HEK293 (cell line): Measurements from ENCODE around the gene MXD4.
A peak's percentile ranks its signal among the peaks of the same experiment; 100 is the strongest.

Experiments
- CTCF ChIA-PET: fragments of 350-600 bp; formaldehyde crosslinking; extraction: SDS; loops from one replicate; lab custom pipeline; 2021; ENCODE audit warnings: antibody characterized with exemption; lab: Yijun Ruan, JAX
- POLR2A ChIA-PET: fragments of 300-600 bp; formaldehyde crosslinking; extraction: SDS; loops from one replicate; lab custom pipeline; 2020; ENCODE audit warnings: antibody characterized with exemption, inconsistent platforms; lab: Yijun Ruan, JAX
- H3K27ac ChIP-seq: fragments of 200-500 bp; sonication (Bioruptor generic); 2 replicates; pipeline ENCODE4 v1.5.1; 2014; ENCODE audit warnings: low read depth, low read length, control low read depth, inconsistent platforms; ENCODE audit errors: extremely low read depth
- H3K36me3 ChIP-seq, 2 experiments: fragments of 200-500 bp in 1 of 2; sonication (Bioruptor generic) in 1 of 2; 1 replicate in 1 of 2; 2 replicates in 1 of 2; pipeline ENCODE4 v1.5.1; 2014 to 2017; ENCODE audit warnings: inconsistent platforms in 2 of 2, low read length in 2 of 2; ENCODE audit not compliant: control insufficient read depth in 2 of 2, insufficient read depth in 1 of 2
- H3K4me1 ChIP-seq: fragments of 200-500 bp; sonication (Bioruptor generic); 2 replicates; pipeline ENCODE4 v1.5.1; 2014; ENCODE audit warnings: mild to moderate bottlenecking, low read length, inconsistent platforms; ENCODE audit not compliant: control insufficient read depth, insufficient read depth
- H3K4me3 ChIP-seq: 2 replicates; pipeline ENCODE4 v1.5.1; 2011; ENCODE audit warnings: low read depth, mild to moderate bottlenecking, control low read depth, low read length, moderate library complexity
- H3K9me3 ChIP-seq: fragments of 200-500 bp; sonication (Bioruptor generic); 2 replicates; pipeline ENCODE4 v1.5.1; 2014; ENCODE audit warnings: low read depth, low read length, inconsistent platforms; ENCODE audit not compliant: control insufficient read depth, insufficient read depth
- GLIS2 ChIP-seq: fragments of 450-650 bp; formaldehyde crosslinking; IDR thresholded peaks from 2 replicates; pipeline ENCODE4 v1.5.1; 2016; ENCODE audit warnings: missing biosample characterization, missing genetic modification characterization
- ZFP69B ChIP-seq: fragments of 450-650 bp; formaldehyde crosslinking; IDR thresholded peaks from 2 replicates; pipeline ENCODE4 v1.5.1; 2016; ENCODE audit warnings: missing biosample characterization, missing genetic modification characterization
- ZNF37A ChIP-seq: fragments of 450-650 bp; IDR thresholded peaks from 2 replicates; pipeline ENCODE4 v1.5.1; 2018; ENCODE audit warnings: missing biosample characterization, missing genetic modification characterization
- ZNF501 ChIP-seq: fragments of 450-650 bp; formaldehyde crosslinking; IDR thresholded peaks from 2 replicates; pipeline ENCODE4 v1.5.1; 2016; ENCODE audit warnings: missing biosample characterization, missing genetic modification characterization
- ZNF558 ChIP-seq: fragments of 450-650 bp; formaldehyde crosslinking; IDR thresholded peaks from 2 replicates; pipeline ENCODE4 v1.5.1; 2016; ENCODE audit warnings: missing biosample characterization, missing genetic modification characterization
- ZNF600 ChIP-seq: fragments of 450-650 bp; formaldehyde crosslinking; IDR thresholded peaks from 2 replicates; pipeline ENCODE4 v1.5.1; 2016; ENCODE audit warnings: missing biosample characterization, missing genetic modification characterization
- ZNF610 ChIP-seq: fragments of 450-650 bp; formaldehyde crosslinking; IDR thresholded peaks from 2 replicates; pipeline ENCODE4 v1.5.1; 2016; ENCODE audit warnings: missing biosample characterization, missing genetic modification characterization, borderline replicate concordance
- ZNF791 ChIP-seq: fragments of 450-650 bp; formaldehyde crosslinking; IDR thresholded peaks from 2 replicates; pipeline ENCODE4 v1.5.1; 2016; ENCODE audit warnings: missing biosample characterization, missing genetic modification characterization
- ZSCAN16 ChIP-seq: fragments of 450-650 bp; formaldehyde crosslinking; IDR thresholded peaks from 2 replicates; pipeline ENCODE4 v1.5.1; 2016; ENCODE audit warnings: missing biosample characterization, missing genetic modification characterization
- ZSCAN30 ChIP-seq: fragments of 450-650 bp; IDR thresholded peaks from 2 replicates; pipeline ENCODE4 v1.5.1; 2018; ENCODE audit warnings: missing biosample characterization, mild to moderate bottlenecking, missing genetic modification characterization, moderate library complexity
- TF ChIP-seq, protein P1 (sequence below): fragments of 450-650 bp; formaldehyde crosslinking; IDR thresholded peaks from 2 replicates; pipeline ENCODE4 v1.5.1; 2016; ENCODE audit warnings: missing biosample characterization, missing genetic modification characterization, low read depth
- TF ChIP-seq, protein P2 (sequence below): fragments of 450-650 bp; formaldehyde crosslinking; IDR thresholded peaks from 2 replicates; pipeline ENCODE4 v1.5.1; 2016; ENCODE audit warnings: missing biosample characterization, missing genetic modification characterization
- TF ChIP-seq, protein P3 (sequence below): fragments of 450-650 bp; formaldehyde crosslinking; IDR thresholded peaks from 2 replicates; pipeline ENCODE4 v1.5.1; 2017; ENCODE audit warnings: missing biosample characterization, missing genetic modification characterization
- TF ChIP-seq, protein P4 (sequence below): fragments of 450-650 bp; formaldehyde crosslinking; IDR thresholded peaks from 2 replicates; pipeline ENCODE4 v1.5.1; 2016; ENCODE audit warnings: missing biosample characterization, missing genetic modification characterization

The MXD4 gene

DNA sequence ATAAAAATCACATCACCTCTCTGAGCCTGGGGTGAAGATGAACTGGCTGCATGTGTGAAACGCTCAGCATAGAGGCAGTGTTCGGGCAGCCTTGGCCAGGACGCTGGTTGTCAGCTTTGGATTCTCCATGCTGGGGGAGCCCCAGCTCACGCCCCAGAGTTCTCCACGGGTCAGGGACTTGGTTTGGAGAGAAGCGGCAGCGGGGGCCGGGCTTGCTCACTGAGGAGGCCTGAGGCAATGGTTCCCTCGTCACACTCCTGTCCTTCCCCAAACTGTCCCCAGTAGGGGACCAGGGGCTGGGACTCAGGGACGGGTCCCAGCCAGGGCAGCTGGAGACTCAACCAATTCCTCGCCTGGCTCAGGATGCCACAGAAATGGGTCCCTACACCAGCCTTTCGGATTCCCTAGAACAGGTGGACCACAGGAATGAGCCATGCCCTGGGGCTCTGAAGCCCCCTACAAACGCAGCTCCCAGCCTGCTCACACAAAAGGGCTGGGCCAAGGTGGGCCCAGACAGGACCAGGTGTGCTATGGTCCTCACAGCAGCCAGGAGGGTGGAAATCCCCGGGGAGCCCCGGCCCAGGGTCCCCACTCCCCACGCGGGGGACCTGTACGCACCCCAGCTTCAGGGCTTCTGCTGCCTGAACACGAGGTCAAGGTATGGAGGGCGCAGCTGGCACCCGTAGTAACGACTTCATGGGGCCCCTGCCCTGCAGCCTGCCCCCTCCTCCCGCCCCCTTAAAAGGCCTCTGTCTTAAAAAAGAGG lies 1.4 kb downstream of the MXD4 start:
- no peaks in the 10 kb centered on the region for H3K4me1 ChIP-seq
- peaks cover 0 to 51% of the 10 kb centered on the region in 2 experiments; a peak in 1 of 3 replicates for H3K36me3 ChIP-seq
- no peak overlapping the region; the same call in 1 of the 2 replicates for H3K27ac ChIP-seq
- H3K4me3 ChIP-seq: peak overlapping the region; percentile 64
- ChIA-PET POLR2A (no interaction called here), CTCF (interaction anchor here (0.7 kb wide), 1 partner anchor 721 kb away, joined by 4 read pairs; no protein-coding TSS in a partner anchor)
- no peaks in the 10 kb centered on the region for H3K9me3 ChIP-seq
- TF ChIP-seq, protein P1, sequence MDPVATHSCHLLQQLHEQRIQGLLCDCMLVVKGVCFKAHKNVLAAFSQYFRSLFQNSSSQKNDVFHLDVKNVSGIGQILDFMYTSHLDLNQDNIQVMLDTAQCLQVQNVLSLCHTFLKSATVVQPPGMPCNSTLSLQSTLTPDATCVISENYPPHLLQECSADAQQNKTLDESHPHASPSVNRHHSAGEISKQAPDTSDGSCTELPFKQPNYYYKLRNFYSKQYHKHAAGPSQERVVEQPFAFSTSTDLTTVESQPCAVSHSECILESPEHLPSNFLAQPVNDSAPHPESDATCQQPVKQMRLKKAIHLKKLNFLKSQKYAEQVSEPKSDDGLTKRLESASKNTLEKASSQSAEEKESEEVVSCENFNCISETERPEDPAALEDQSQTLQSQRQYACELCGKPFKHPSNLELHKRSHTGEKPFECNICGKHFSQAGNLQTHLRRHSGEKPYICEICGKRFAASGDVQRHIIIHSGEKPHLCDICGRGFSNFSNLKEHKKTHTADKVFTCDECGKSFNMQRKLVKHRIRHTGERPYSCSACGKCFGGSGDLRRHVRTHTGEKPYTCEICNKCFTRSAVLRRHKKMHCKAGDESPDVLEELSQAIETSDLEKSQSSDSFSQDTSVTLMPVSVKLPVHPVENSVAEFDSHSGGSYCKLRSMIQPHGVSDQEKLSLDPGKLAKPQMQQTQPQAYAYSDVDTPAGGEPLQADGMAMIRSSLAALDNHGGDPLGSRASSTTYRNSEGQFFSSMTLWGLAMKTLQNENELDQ (tag by site-specific recombination): no peak
- no peak for TF ChIP-seq ZNF501 (tag by site-specific recombination)
- TF ChIP-seq, protein P2, sequence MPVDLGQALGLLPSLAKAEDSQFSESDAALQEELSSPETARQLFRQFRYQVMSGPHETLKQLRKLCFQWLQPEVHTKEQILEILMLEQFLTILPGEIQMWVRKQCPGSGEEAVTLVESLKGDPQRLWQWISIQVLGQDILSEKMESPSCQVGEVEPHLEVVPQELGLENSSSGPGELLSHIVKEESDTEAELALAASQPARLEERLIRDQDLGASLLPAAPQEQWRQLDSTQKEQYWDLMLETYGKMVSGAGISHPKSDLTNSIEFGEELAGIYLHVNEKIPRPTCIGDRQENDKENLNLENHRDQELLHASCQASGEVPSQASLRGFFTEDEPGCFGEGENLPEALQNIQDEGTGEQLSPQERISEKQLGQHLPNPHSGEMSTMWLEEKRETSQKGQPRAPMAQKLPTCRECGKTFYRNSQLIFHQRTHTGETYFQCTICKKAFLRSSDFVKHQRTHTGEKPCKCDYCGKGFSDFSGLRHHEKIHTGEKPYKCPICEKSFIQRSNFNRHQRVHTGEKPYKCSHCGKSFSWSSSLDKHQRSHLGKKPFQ (tag by site-specific recombination): no peak
- no peak for TF ChIP-seq ZNF610
- no peak for TF ChIP-seq ZNF791 (tag by site-specific recombination)
- TF ChIP-seq ZNF37A (tag by site-specific recombination): no peak
- no peak for TF ChIP-seq ZNF600
- TF ChIP-seq ZFP69B (tag by site-specific recombination): no peak
- no peak for TF ChIP-seq ZNF558 (tag by site-specific recombination)
- TF ChIP-seq ZSCAN30 (tag by site-specific recombination): no peak
- TF ChIP-seq ZSCAN16 (tag by site-specific recombination): no peak
- TF ChIP-seq, protein P3, sequence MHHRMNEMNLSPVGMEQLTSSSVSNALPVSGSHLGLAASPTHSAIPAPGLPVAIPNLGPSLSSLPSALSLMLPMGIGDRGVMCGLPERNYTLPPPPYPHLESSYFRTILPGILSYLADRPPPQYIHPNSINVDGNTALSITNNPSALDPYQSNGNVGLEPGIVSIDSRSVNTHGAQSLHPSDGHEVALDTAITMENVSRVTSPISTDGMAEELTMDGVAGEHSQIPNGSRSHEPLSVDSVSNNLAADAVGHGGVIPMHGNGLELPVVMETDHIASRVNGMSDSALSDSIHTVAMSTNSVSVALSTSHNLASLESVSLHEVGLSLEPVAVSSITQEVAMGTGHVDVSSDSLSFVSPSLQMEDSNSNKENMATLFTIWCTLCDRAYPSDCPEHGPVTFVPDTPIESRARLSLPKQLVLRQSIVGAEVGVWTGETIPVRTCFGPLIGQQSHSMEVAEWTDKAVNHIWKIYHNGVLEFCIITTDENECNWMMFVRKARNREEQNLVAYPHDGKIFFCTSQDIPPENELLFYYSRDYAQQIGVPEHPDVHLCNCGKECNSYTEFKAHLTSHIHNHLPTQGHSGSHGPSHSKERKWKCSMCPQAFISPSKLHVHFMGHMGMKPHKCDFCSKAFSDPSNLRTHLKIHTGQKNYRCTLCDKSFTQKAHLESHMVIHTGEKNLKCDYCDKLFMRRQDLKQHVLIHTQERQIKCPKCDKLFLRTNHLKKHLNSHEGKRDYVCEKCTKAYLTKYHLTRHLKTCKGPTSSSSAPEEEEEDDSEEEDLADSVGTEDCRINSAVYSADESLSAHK: no peak

DNA sequence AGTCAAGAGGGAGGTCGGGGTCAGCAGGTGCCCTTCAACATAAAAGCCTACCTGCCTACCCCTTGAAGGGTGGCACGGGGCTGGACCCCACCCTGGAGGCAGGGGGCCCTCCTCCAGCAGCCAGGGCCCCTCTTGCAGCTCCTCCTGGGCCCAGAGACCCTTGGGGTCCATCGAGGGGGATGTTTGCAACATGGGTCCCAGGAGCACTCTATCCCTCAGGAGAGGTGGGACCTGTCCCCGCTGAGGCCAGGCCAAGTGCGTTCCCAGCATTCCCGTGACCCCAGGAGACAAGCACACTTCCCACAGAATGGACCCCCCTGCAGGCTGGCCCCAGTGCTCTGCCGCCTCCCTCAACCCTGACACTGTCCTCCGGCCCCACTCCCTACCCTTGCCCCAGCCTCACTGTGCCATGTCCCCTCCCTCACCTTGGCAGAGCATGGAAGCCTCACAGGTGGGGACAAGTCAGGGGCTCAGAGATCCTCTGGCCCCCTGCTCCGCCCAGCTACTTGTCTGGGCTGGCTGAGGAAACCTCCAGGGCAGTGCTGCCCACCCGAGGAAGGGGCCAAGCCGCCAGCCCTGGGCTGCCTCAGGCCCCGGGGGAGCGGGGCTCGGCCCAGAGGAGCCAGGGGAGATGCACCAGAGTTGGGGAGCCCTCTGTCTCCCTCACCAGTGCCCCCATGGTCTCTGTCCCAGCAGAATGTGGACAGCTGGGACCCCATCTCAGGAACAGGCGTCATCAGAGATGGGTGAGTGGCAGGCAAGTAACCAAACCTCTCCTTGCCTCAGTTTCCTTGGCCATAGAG lies 2.2 kb downstream of the MXD4 start:
- no peak overlapping the region for H3K4me3 ChIP-seq
- H3K9me3 ChIP-seq: no peaks in the 10 kb centered on the region
- POLR2A ChIA-PET: no interaction called here
- H3K4me1 ChIP-seq: no peaks in the 10 kb centered on the region
- H3K36me3 ChIP-seq: peaks cover 0 to 57% of the 10 kb centered on the region in 2 experiments; a peak in 1 of 3 replicates
- peak; percentile 59; the same call in 1 of the 2 replicates for TF ChIP-seq GLIS2 (tag by site-specific recombination)
- TF ChIP-seq, protein P4, sequence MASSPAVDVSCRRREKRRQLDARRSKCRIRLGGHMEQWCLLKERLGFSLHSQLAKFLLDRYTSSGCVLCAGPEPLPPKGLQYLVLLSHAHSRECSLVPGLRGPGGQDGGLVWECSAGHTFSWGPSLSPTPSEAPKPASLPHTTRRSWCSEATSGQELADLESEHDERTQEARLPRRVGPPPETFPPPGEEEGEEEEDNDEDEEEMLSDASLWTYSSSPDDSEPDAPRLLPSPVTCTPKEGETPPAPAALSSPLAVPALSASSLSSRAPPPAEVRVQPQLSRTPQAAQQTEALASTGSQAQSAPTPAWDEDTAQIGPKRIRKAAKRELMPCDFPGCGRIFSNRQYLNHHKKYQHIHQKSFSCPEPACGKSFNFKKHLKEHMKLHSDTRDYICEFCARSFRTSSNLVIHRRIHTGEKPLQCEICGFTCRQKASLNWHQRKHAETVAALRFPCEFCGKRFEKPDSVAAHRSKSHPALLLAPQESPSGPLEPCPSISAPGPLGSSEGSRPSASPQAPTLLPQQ: no peak
- CTCF ChIA-PET: interaction anchor here (0.7 kb wide), 1 partner anchor 722 kb away, joined by 4 read pairs; no protein-coding TSS in a partner anchor
- no peak overlapping the region for H3K27ac ChIP-seq
